ENCODE data around the gene JAG2.

Gene JAG2

GRCh38 chr14:105150026-105150367, 18.6 kb downstream of the JAG2 start:
- DNase-seq, result no peak

- DNase-seq, result no peak
These were observed 19.3 kb downstream of the JAG2 start for GRCh38 chr14:105149146-105149781.

- no peak for DNase-seq
These were observed 19.9 kb downstream of the JAG2 start for GRCh38 chr14:105148604-105149145.

GRCh38 chr14:105147671-105148603, 20.6 kb downstream of the JAG2 start:
- DNase-seq, result no peak

GRCh38 chr14:105146976-105147635, 21.5 kb downstream of the JAG2 start:
- no peak for DNase-seq

GRCh38 chr14:105146181-105146975, 22.2 kb downstream of the JAG2 start:
- no peak for DNase-seq

- no peak for DNase-seq
These were observed 23.0 kb downstream of the JAG2 start for GRCh38 chr14:105145381-105146180.

GRCh38 chr14:105144666-105145380, 23.8 kb downstream of the JAG2 start:
- DNase-seq, result no peak

GRCh38 chr14:105144026-105144665, 24.4 kb downstream of the JAG2 start:
- no peak for DNase-seq

GRCh38 chr14:105143451-105144025, 25.0 kb downstream of the JAG2 start:
- DNase-seq, result no peak

GRCh38 chr14:105142651-105143450, 25.7 kb downstream of the JAG2 start:
- no peak for DNase-seq

GRCh38 chr14:105141486-105142281, 26.9 kb downstream of the JAG2 start:
- no peak for DNase-seq

GRCh38 chr14:105141026-105141425, 27.6 kb downstream of the JAG2 start:
- DNase-seq, result no peak

GRCh38 chr14:105140581-105140980, 28.0 kb downstream of the JAG2 start:
- DNase-seq, result no peak

- no peak for DNase-seq
These were observed 28.7 kb downstream of the JAG2 start for GRCh38 chr14:105139831-105140239.

- DNase-seq, result no peak
These were observed 29.3 kb downstream of the JAG2 start for GRCh38 chr14:105139212-105139825.

GRCh38 chr14:105138551-105139111, 29.9 kb downstream of the JAG2 start:
- no peak for DNase-seq

Data from stimulated activated CD4-positive, alpha-beta T cell treated with anti-CD3 and anti-CD28 coated beads, Interleukin-12 subunit alpha, Interleukin-12 subunit beta, amount 100 ng/mL, for 4 hours (primary cell).